Measurements from ENCODE around the gene MPPE1.

GRCh38 chr18:11955239-11956029 lies 47.3 kb upstream of the MPPE1 start:
- TF ChIP-seq POLR2A (IDR thresholded peaks at IDR 0.05): no peak
- no peak for TF ChIP-seq CTCF (IDR thresholded peaks at IDR 0.05)

All from uterus (tissue), 2 donors.